Activated CD4-positive, alpha-beta T cell treated with anti-CD3 and anti-CD28 coated beads, Interleukin-2, amount 10 ng/mL, durations not matched to agents 7 days and 5 days (primary cell): ENCODE data around the gene AMBP. TPM values are rescaled to one million over a fixed set of nuclear protein-coding genes. Genes with fewer than 3 reads are reported as not detected.
"Not testable (repeated sequence)": the region's sequence is repeated elsewhere in the genome, so short reads cannot be mapped to it uniquely, and the experiment has no call there.

ENCODE experiments used
- CTCF ChIA-PET: fragments of 350-600 bp; sonication (Branson Sonifier 250); formaldehyde crosslinking; loops from one replicate; lab custom pipeline; 2021; ENCODE audit warnings: antibody characterized with exemption; lab: Charles Lee
- POLR2A ChIA-PET: fragments of 350-600 bp; sonication (Branson Sonifier 250); formaldehyde crosslinking; loops from one replicate; lab custom pipeline; 2021; ENCODE audit warnings: antibody characterized with exemption; lab: Charles Lee
- DNase-seq: peaks from one replicate; pipeline ENCODE4 v3.0.0-alpha.2; 2020
- H3K27ac Mint-ChIP-seq: one replicate; pipeline ENCODE4 v1.8.0; 2021; ENCODE audit warnings: mild to moderate bottlenecking, moderate library complexity, mixed read lengths
- H3K27me3 Mint-ChIP-seq: one replicate; pipeline ENCODE4 v1.8.0; 2021; ENCODE audit warnings: mixed read lengths
- H3K36me3 Mint-ChIP-seq: one replicate; pipeline ENCODE4 v1.8.0; 2021; ENCODE audit warnings: low read depth, mixed read lengths
- H3K4me1 Mint-ChIP-seq: one replicate; pipeline ENCODE4 v1.8.0; 2021; ENCODE audit warnings: mixed read lengths
- H3K4me3 Mint-ChIP-seq: one replicate; pipeline ENCODE4 v1.8.0; 2021; ENCODE audit warnings: mild to moderate bottlenecking, moderate library complexity, mixed read lengths
- H3K9me3 Mint-ChIP-seq: one replicate; pipeline ENCODE4 v1.8.0; 2021; ENCODE audit warnings: mixed read lengths
- total RNA-seq, 2 experiments: library from RNA; stranded (reverse); gene quantifications; one replicate each; pipeline ENCODE4 v1.2.3, GENCODE V29; 2021

The AMBP gene
- total RNA-seq, 2 experiments from 2014 or later = not detected

- no peaks in the 10 kb centered on the region for H3K27me3 Mint-ChIP-seq
- no peak for DNase-seq
- H3K4me1 Mint-ChIP-seq = peaks cover 1% of the 10 kb centered on the region
- ChIA-PET CTCF (interaction anchor here (0.6 to 1.2 kb wide), 4 partner anchors 107 to 603 kb away, joined by 3 to 4 read pairs (median 4); no protein-coding TSS in a partner anchor), POLR2A (no interaction called here)
- H3K27ac Mint-ChIP-seq = no peak overlapping the region
- no peak overlapping the region for H3K4me3 Mint-ChIP-seq
- no peaks in the 10 kb centered on the region for H3K36me3 Mint-ChIP-seq
- no peaks in the 10 kb centered on the region for H3K9me3 Mint-ChIP-seq
Observed at GRCh38 chr9:114083666-114084065, 5.6 kb upstream of the AMBP start.

DNA sequence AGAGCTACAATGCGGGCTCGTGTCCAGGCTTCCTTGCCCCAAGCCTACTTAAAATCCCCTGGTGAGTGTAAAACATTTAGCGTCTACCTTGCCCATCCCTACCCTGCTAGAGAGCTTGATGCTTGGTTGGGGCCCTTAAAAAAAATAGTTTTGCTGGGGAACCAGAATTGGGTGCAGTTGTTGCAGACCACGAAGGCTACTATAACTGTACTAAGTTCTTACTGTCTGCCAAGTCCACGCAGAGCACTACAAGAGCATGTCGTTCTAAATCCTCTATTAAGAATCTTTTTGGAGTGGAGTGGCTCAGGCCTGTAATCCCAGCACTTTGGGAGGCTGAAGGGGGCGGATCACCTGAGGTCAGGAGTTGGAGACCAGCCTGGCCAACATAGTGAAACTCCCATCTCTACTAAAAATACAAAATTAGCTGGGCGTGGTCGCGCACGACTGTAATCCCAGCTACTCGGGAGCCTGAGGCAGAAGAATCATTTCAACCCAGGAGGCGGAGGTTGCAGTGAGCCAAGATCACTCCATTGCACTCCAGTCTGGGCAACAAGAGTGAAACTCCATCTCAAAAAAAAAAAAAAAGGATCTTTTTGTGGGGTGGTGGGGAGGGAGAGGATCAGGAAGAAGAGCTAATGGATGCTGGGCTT lies 4.8 kb upstream of the AMBP start:
- H3K4me3 Mint-ChIP-seq, H3K9me3 Mint-ChIP-seq, H3K27ac Mint-ChIP-seq, H3K36me3 Mint-ChIP-seq, H3K4me1 Mint-ChIP-seq, DNase-seq, POLR2A ChIA-PET, H3K27me3 Mint-ChIP-seq: not testable (repeated sequence)
- CTCF ChIA-PET = interaction anchor here (0.6 to 2.5 kb wide), 11 partner anchors 9 to 566 kb away, joined by 3 to 13 read pairs (median 4); no protein-coding TSS in a partner anchor

GRCh38 chr9:114082017-114082762 lies 4.1 kb upstream of the AMBP start:
- Mint-ChIP-seq H3K4me1 (peaks cover 1% of the 10 kb centered on the region), H3K27me3 (no peaks in the 10 kb centered on the region), H3K27ac (no peak overlapping the region), H3K9me3 (no peaks in the 10 kb centered on the region), H3K4me3 (no peak overlapping the region), H3K36me3 (no peaks in the 10 kb centered on the region)
- CTCF ChIA-PET = interaction anchor here (0.7 to 2.5 kb wide), 9 partner anchors 9 to 209 kb away, joined by 3 to 13 read pairs (median 3); no protein-coding TSS in a partner anchor
- peak; percentile 88 for DNase-seq
- POLR2A ChIA-PET = no interaction called here

- Mint-ChIP-seq H3K4me1 (peaks cover 1% of the 10 kb centered on the region), H3K27ac (no peak overlapping the region), H3K36me3 (no peaks in the 10 kb centered on the region), H3K9me3 (no peaks in the 10 kb centered on the region), H3K4me3 (no peak overlapping the region), H3K27me3 (peaks cover under 1% of the 10 kb centered on the region)
- DNase-seq = no peak
- ChIA-PET CTCF (interaction anchor here (1.5 to 2.5 kb wide), 4 partner anchors 10 to 209 kb away, joined by 6 to 13 read pairs (median 10); no protein-coding TSS in a partner anchor), POLR2A (no interaction called here)
Observed at GRCh38 chr9:114081441-114082016, 3.4 kb upstream of the AMBP start.

- POLR2A ChIA-PET = no interaction called here
Observed at GRCh38 chr9:114080773-114081440, 2.8 kb upstream of the AMBP start.

GRCh38 chr9:114080195-114080772 lies 2.2 kb upstream of the AMBP start:
- ChIA-PET POLR2A (no interaction called here), CTCF (interaction anchor here (1.3 to 1.5 kb wide), 2 partner anchors 102 to 210 kb away, joined by 3 to 6 read pairs; no protein-coding TSS in a partner anchor)
- Mint-ChIP-seq H3K4me3 (no peak overlapping the region), H3K36me3 (no peaks in the 10 kb centered on the region), H3K4me1 (peaks cover 1% of the 10 kb centered on the region), H3K27ac (no peak overlapping the region), H3K27me3 (peaks cover 2% of the 10 kb centered on the region), H3K9me3 (no peaks in the 10 kb centered on the region)
- DNase-seq = no peak

More at GRCh38 chr9:114080773-114081440, 2.8 kb upstream of the AMBP start:
- Mint-ChIP-seq H3K36me3 (no peaks in the 10 kb centered on the region), H3K4me1 (peaks cover 1% of the 10 kb centered on the region), H3K27ac (no peak overlapping the region), H3K9me3 (no peaks in the 10 kb centered on the region), H3K27me3 (peaks cover 2% of the 10 kb centered on the region), H3K4me3 (no peak overlapping the region)
- CTCF ChIA-PET = interaction anchor here (1.5 to 2.5 kb wide), 2 partner anchors 9 to 210 kb away, joined by 6 to 10 read pairs; no protein-coding TSS in a partner anchor
- DNase-seq = no peak

DNA sequence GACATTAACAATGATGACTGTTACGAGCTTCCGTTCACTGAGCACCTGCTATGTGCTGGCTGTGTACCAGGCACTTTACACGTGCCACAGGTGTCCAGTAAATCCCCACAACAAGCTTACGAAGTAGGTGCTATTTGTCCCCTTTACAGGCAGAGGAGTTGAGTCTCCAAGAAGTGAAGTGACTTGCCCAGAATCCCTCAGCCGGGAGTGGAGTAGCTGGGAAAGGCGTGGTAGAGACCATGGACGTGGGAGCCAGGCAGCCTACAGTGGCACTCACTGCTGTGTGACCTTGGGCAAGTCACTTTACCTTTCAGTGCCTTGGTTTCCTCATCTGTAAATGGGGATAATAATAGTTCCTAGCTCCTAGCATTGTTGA lies 669 bp upstream of the AMBP start:
- DNase-seq = no peak
- Mint-ChIP-seq H3K4me1 (peaks cover 1% of the 10 kb centered on the region), H3K27me3 (peaks cover 5% of the 10 kb centered on the region), H3K27ac (no peak overlapping the region), H3K4me3 (no peak overlapping the region), H3K9me3 (no peaks in the 10 kb centered on the region), H3K36me3 (no peaks in the 10 kb centered on the region)
- ChIA-PET CTCF (interaction anchor here (0.9 to 1.2 kb wide), 5 partner anchors 8 to 84 kb away, joined by 3 read pairs; no protein-coding TSS in a partner anchor), POLR2A (no interaction called here)

GRCh38 chr9:114077162-114077837 lies 800 bp downstream of the AMBP start:
- no peak overlapping the region for H3K27ac Mint-ChIP-seq
- no peaks in the 10 kb centered on the region for H3K36me3 Mint-ChIP-seq
- no peaks in the 10 kb centered on the region for H3K4me1 Mint-ChIP-seq
- H3K9me3 Mint-ChIP-seq = no peaks in the 10 kb centered on the region
- peaks cover 5% of the 10 kb centered on the region for H3K27me3 Mint-ChIP-seq
- no peak for DNase-seq
- CTCF ChIA-PET = interaction anchor here (1.2 kb wide), 1 partner anchor 46 kb away, joined by 3 read pairs; no protein-coding TSS in a partner anchor
- POLR2A ChIA-PET = no interaction called here
- no peak overlapping the region for H3K4me3 Mint-ChIP-seq

- Mint-ChIP-seq H3K9me3 (no peaks in the 10 kb centered on the region), H3K36me3 (no peaks in the 10 kb centered on the region), H3K4me3 (no peak overlapping the region), H3K4me1 (no peaks in the 10 kb centered on the region), H3K27me3 (peaks cover 5% of the 10 kb centered on the region), H3K27ac (no peak overlapping the region)
- POLR2A ChIA-PET = no interaction called here
- CTCF ChIA-PET = interaction anchor here (0.6 kb wide), 1 partner anchor 432 kb away, joined by 6 read pairs; no protein-coding TSS in a partner anchor
- no peak for DNase-seq
Observed at GRCh38 chr9:114076237-114077161, 1.6 kb downstream of the AMBP start.

GRCh38 chr9:114075602-114076001 lies 2.5 kb downstream of the AMBP start:
- Mint-ChIP-seq H3K27ac (no peak overlapping the region), H3K27me3 (peaks cover 5% of the 10 kb centered on the region), H3K4me3 (no peak overlapping the region), H3K4me1 (no peaks in the 10 kb centered on the region), H3K9me3 (no peaks in the 10 kb centered on the region), H3K36me3 (no peaks in the 10 kb centered on the region)
- POLR2A ChIA-PET = no interaction called here
- CTCF ChIA-PET = no interaction called here
- DNase-seq = no peak
